Measurements from ENCODE around the gene DZIP1L.

Gene DZIP1L

GRCh38 chr3:138066383-138066782 lies 49.0 kb downstream of the DZIP1L start:
- no peak for DNase-seq

DNA sequence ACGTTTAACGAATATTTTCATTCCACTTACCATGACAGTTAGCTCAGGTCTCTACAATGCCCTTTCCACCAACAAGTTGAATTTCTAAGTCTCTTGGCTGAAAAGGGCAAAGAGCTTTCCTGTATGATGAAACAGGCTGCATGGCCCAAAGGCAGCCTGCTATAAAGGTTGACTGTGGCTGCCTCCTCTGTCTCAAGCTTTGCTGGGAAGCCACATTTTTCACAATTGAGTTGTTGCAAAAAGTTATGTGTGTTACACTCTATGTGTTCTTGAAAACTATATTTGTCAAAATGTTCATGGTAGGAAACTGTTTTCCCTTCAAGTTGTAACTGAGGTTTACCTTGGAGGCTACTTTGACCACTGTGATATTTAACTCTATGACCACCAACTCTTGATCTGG lies 49.5 kb downstream of the DZIP1L start:
- no peak for DNase-seq

DNA sequence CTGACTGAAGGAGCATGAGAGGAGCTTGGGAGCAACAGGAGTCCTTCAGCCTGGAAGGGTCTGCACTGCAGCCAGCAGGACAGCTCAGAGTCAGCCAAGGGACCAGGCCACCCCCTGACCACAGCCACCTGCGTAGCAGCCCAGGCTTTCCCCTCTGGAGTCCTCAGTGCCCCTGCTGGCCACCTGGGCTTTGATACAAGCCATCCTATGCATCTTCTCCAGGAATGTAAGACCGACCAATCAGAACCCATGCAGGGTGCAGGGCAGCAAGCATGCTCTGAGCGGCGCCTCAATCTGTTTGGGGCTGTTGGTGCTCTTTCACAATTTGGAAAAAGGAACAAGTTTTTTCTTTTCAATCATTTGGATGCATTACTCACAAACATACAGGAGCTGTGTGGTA lies 52.0 kb downstream of the DZIP1L start:
- no peak for DNase-seq

DNA sequence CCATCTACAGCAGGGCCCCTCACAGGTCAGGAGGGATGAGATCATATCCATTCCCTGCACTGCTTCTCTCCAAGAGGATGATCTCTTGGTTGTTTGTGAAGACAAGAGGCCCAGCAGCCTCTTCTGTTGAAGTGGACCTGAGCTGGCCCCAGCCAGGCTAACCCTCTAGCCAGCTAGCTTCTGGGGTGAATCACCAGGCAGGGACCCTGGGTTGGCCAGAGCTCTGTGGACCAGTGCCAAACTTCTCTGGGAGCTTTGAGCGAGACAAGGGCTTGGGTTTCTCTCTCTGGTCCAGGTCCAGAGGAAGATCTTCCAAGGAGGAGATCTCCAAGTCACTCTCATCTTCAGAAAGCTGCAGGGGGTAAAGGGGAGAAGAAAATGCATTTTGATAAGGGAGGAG lies 52.8 kb downstream of the DZIP1L start:
- DNase-seq: peak; percentile 49

DNA sequence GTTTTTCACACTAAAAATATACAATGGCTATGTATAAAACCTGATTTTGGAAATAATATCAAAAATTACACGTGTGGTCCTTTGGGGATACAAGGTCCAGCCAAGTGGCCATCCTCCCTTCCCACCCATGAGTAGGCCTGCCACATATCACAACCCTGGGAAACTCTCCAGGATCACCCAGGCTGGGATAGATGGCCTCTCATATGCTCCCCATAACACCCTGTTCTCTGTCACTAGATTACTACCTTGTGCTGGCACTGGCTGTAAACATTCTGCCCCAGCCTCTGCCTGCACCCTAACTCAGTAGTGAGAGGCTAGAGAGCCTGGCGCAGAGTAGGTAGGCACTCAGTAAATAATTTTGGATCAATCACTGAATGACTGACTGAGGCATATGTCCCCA lies 53.4 kb downstream of the DZIP1L start:
- DNase-seq: no peak

DNA sequence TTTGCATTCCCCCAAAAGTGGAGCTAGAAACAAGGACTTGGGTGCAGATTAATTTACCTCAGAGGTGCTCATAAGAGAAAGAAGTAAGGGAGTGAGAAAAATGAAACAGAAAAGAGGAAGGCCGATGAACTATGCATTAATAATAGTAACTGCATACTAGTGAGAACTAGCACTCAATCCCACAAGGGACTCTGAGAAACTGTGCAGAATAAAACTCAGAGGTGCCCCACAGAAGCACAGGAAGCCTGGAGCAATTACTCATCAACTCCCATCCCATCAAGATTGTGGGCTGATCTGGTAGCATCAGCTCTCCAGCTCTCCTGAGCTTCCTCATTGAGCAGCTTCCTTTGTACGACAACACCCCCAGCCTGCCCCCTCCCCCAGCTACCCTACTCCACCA lies 54.6 kb downstream of the DZIP1L start:
- DNase-seq: no peak

- DNase-seq: no peak
These were observed 56.1 kb downstream of the DZIP1L start for GRCh38 chr3:138059261-138059660.

- no peak for DNase-seq
These were observed 58.0 kb downstream of the DZIP1L start for GRCh38 chr3:138057384-138057783.

DNA sequence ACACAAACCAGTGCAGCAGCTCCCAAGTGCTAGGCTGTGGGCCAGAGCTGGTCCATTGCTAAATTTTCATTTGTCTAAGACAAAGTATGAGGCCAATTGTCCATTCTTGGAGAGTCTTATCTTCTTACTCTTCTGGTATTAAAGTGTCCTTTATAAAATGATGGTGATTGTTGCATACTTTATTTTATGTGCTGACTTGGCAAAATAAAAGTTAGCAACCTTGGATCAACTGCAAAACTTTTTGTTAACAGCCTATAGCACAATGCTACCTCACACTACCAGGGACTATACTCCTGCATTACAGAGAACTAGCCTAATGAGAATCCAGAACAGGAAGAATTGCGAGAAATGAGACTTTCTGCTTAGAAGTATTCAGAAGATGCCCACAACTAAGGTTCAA lies 61.4 kb downstream of the DZIP1L start:
- DNase-seq: no peak

GRCh38 chr3:138051947-138052802 lies 63.2 kb downstream of the DZIP1L start:
- DNase-seq: peak; percentile 32

DNA sequence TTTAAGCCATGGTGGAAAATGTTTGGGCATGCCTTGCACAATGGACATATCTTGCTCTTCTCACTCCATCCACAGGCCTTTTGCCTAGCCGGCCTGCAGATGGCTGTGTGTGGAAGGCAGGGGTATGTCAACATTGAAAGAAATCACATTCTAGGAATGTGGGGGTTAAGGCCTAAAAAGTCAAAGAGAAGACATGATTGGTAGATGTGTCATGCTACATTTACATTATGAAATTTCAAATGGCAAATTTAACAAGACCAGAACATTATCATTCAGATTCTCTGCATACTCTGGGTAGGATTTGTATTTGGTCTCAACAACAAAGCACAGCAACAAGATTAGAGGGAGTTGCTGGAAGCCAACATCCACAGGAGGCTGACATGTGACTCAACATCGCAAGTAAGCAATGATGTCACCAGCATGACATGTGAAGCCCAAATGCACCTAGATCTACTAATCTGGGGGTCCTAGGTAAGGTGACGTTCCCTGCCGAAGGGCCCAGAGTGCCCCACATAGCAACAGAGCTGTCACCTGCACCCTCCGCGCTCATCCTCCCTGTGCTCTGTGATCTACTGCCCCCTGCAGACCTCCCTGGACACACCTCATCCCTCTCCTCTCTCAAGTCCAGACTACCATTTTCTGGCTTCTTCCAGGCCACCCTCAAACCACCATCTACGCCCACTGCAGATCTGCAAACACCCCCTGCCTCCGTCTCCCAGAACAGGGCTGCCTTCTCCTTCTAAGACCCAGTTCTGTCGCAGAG lies 66.1 kb downstream of the DZIP1L start:
- DNase-seq: peak; percentile 53

DNA sequence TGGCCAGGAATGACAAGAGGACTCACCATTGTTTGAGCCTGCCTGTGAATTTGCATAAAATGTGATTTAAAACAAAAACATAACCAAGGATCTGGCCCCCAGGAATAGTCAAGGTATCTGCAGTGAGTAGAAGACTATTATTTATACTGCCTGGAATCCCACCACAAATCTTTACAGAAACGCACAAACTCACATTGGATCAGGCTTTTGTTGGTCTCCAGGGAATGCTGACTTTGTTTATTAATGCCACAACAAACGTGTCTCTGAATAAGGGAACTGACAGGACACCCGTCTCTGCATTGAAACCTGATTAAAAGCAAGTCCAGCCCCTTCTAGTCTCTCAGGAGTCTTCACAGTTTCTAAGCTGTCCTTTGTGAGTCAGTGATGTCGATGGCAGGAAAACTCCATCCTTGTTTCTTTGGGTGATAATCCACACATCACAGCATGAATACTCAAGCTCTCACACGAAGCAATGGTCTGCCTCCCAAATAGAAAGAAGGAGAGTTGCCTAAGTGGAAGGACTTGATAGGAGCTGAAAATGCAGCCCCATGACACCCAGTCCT lies 67.7 kb downstream of the DZIP1L start:
- DNase-seq: no peak

GRCh38 chr3:138046955-138047354 lies 68.5 kb downstream of the DZIP1L start:
- no peak for DNase-seq

DNA sequence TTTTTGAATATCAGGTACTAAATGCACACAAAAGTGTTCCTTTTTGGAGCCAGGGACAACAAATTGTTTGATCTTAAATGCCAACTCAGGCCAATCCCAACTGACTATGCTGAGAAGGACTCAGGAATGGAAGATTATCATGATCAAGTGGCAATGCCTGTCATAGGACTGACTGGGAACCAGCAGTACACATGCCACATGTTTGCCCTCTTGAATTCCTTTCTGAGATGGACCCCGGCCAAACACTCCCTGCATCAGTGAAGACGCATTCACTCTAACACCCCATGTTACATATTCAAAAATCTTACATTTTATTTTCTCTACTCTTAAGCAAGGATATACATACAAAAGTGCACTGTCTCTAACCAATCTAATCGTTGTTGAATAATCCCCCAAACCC lies 69.3 kb downstream of the DZIP1L start:
- no peak for DNase-seq

- peak; percentile 89 for DNase-seq
These were observed 72.0 kb downstream of the DZIP1L start for GRCh38 chr3:138043266-138044029.

- peak; percentile 74 for DNase-seq
These were observed 73.4 kb downstream of the DZIP1L start for GRCh38 chr3:138042043-138042442.

GRCh38 chr3:138038725-138039462 lies 76.5 kb downstream of the DZIP1L start:
- DNase-seq: no peak

- DNase-seq: no peak
These were observed 78.8 kb downstream of the DZIP1L start for GRCh38 chr3:138036572-138036971.

- DNase-seq: no peak
These were observed 80.5 kb downstream of the DZIP1L start for GRCh38 chr3:138034918-138035317.

- no peak for DNase-seq
These were observed 82.2 kb downstream of the DZIP1L start for GRCh38 chr3:138033202-138033691.

DNA sequence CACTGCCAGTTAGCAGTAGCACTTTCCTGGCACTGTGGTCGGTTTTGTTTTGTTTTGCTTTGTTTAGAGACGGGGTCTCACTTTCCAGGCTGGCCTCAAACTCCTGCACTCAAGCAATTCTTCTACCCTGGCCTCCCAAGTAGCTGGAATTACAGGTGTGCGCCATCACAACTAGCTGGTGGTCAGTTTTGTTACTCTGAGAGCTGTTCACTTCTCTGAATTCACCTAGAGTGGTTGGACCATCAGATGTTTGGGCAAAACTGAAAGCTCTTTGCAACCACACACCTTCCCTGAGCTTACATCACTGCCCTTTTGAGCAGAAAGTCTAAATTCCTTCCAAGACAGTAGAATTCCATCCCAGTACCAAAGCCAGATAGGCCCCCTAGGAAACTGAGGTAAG lies 82.8 kb downstream of the DZIP1L start:
- DNase-seq: no peak

- DNase-seq: no peak
These were observed 83.9 kb downstream of the DZIP1L start for GRCh38 chr3:138031536-138031935.

All from fibroblast of skin of right quadriceps (primary cell).